Measurements from ENCODE around the gene PHOSPHO2.

Gene PHOSPHO2

DNA sequence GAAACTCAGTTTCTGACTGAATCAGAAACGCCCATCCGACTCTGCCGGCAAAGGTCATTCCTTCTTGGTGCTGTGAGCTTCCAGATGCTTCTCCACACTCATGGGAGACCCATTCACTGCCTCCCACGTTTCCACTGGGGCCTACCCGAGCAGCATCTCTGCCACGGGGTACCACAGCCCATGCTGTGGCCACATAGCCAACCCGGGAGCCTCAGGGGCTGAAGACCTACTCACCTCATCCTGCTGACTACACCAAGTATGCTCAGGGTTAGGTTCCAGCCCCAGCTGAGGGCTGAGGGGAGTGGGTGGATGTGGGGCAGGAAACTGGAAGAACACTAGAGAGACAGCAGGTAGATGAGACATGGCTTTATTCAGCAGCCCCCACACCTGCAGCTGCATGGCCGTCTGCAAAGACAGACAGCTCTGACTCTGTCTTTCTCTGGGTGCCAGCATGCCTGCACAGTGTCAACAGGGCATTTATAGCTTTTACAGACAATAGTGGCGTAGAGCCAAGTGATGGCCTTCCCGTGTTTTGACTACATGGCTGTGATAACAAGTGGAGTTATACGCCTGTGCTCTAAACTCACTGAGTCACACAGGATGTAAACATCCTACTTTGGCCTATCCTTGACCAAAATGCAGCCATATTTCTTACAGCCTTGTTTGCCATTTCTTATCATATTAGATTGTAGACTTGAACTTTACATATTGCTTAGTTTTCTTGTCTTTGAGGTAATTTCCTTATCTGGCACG, 22.8 kb downstream of the PHOSPHO2 start:
- CTCF ChIA-PET: no interaction called here
- POLR2A ChIA-PET: no interaction called here
- H3K4me3 ChIP-seq (ENCODE audit: low read depth, low read length): no peak overlapping the region
- DNase-seq (ENCODE audit: low read depth, low spot score): no peak
- TF ChIP-seq, protein P1, sequence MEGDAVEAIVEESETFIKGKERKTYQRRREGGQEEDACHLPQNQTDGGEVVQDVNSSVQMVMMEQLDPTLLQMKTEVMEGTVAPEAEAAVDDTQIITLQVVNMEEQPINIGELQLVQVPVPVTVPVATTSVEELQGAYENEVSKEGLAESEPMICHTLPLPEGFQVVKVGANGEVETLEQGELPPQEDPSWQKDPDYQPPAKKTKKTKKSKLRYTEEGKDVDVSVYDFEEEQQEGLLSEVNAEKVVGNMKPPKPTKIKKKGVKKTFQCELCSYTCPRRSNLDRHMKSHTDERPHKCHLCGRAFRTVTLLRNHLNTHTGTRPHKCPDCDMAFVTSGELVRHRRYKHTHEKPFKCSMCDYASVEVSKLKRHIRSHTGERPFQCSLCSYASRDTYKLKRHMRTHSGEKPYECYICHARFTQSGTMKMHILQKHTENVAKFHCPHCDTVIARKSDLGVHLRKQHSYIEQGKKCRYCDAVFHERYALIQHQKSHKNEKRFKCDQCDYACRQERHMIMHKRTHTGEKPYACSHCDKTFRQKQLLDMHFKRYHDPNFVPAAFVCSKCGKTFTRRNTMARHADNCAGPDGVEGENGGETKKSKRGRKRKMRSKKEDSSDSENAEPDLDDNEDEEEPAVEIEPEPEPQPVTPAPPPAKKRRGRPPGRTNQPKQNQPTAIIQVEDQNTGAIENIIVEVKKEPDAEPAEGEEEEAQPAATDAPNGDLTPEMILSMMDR (IDR thresholded peaks at IDR 0.05; ENCODE audit: insufficient read depth, low read length, missing control alignments): no peak

DNA sequence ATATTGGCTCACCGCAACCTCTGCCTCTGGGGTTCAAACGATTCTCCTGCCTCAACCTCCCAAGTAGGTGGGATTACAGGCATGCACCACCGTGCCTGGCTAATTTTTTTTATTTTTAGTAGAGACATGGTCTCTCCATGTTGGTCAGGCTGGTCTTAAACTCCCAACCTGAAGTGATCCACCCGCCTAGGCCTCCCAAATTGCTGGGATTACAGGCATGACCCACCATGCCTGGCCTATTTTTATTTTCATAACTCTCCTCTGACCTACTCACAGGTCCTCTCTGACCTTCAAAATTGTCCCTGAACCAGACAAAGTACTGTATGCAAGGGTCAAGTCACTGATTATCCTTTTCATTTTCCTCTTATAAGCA, 23.4 kb downstream of the PHOSPHO2 start:
- H3K4me3 ChIP-seq (ENCODE audit: low read depth, low read length): no peak overlapping the region
- ChIA-PET CTCF (no interaction called here), POLR2A (no interaction called here)
- TF ChIP-seq, protein P1 (IDR thresholded peaks at IDR 0.05; ENCODE audit: insufficient read depth, low read length, missing control alignments): no peak
- no peak for DNase-seq (ENCODE audit: low read depth, low spot score)

DNA sequence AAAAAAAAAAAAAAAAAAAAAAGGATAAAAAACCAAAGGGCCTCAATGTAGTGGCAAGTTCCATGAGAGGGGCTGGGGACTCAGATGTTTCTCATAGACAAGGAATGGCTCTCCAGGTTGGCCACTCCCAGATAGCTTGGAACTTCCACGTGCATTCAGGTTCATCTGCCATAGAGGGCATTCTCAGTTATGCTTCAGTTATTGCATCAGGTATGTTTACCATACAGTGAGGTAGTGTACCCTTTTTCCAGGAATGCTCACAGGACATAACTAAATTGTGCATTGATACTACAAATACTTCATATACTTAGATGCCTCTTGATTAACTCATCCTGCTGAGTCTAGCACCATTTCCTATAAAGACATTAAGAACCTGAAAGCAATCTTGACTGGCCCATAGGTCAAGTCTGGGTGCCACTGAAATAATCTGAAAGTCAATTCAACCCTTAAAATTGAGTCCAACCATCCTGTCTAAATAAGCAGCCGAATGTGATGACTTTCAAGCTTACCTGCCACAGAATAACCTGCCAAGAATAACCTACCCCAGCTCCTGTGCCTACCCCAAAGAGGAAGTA, 24.7 kb downstream of the PHOSPHO2 start:
- TF ChIP-seq, protein P1 (IDR thresholded peaks at IDR 0.05; ENCODE audit: insufficient read depth, low read length, missing control alignments): no peak
- ChIA-PET CTCF (no interaction called here), POLR2A (no interaction called here)
- no peak for DNase-seq (ENCODE audit: low read depth, low spot score)
- no peak overlapping the region for H3K4me3 ChIP-seq (ENCODE audit: low read depth, low read length)

DNA sequence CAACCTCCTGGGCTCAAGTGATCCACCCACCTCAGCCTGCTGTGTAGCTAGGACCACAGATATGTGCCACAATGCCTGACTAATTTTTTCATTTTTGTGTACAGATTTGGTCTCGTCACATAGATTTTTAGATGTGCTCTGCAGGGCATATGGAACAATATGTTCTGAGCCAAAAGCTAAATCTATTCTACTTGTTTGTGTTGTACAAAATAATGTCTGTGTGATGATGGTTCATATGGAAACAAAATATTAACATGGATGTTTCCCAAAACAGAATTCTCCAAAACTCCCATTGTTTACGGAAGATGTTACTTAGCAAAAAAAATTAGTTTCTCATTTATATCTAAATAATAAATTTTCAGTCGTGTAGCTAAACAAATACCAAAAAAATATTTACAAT, 26.7 kb downstream of the PHOSPHO2 start:
- H3K4me3 ChIP-seq (ENCODE audit: low read depth, low read length): no peak overlapping the region
- ChIA-PET POLR2A (interaction anchor here (0.8 kb wide), 1 partner anchor 10 kb away, joined by 3 read pairs; no protein-coding TSS in a partner anchor), CTCF (no interaction called here)
- TF ChIP-seq, protein P1 (IDR thresholded peaks at IDR 0.05; ENCODE audit: insufficient read depth, low read length, missing control alignments): no peak
- no peak for DNase-seq (ENCODE audit: low read depth, low spot score)

DNA sequence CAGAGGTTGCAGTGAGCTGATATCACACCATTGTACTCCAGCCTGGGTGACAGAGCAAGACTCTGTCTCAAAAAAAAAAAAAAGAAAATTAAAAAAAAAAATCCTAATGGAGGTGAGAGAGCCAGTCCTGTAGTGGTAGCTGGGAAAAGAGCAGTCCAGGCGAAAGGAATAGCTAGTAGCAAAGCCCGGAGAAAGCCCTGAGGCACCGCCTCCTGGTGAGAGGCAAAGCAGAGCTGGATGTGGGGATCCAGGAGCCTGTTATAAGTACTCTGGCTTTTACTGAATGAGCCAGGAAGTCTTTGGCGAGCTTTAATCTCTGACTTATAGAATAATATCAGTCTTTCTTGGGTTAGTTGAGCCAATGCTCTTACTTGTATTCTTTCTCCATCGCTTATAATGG, 32.8 kb downstream of the PHOSPHO2 start:
- ChIA-PET CTCF (no interaction called here), POLR2A (no interaction called here)
- no peak overlapping the region for H3K4me3 ChIP-seq (ENCODE audit: low read depth, low read length)
- no peak for DNase-seq (ENCODE audit: low read depth, low spot score)
- TF ChIP-seq, protein P1 (IDR thresholded peaks at IDR 0.05; ENCODE audit: insufficient read depth, low read length, missing control alignments): no peak

DNA sequence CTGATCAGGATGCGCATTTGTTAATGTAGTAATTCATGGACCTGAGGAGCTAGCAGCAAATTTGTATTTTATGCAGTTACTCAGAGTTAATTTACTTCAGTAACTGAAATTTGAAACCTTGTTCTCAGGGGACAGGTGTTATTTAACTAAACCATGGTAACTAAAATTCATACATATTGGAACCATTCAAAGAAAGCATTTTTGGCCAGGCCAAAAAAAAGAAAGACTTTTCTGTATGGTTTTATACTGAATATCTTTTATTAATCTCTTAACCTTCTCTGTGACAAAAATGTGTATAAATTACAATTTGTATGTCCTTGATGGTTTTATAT, 35.0 kb downstream of the PHOSPHO2 start:
- TF ChIP-seq, protein P1 (IDR thresholded peaks at IDR 0.05; ENCODE audit: insufficient read depth, low read length, missing control alignments): no peak
- no peak for DNase-seq (ENCODE audit: low read depth, low spot score)
- CTCF ChIA-PET: no interaction called here
- no peak overlapping the region for H3K4me3 ChIP-seq (ENCODE audit: low read depth, low read length)
- POLR2A ChIA-PET: no interaction called here
